ENCODE measurements around the gene CHIT1. TPM values are rescaled to one million over a fixed set of nuclear protein-coding genes. Genes with fewer than 3 reads are reported as not detected.

CHIT1 gene
- total and polyA plus RNA-seq, 8 donors, result 0.05 to 0.18 TPM; not detected in 6

DNA sequence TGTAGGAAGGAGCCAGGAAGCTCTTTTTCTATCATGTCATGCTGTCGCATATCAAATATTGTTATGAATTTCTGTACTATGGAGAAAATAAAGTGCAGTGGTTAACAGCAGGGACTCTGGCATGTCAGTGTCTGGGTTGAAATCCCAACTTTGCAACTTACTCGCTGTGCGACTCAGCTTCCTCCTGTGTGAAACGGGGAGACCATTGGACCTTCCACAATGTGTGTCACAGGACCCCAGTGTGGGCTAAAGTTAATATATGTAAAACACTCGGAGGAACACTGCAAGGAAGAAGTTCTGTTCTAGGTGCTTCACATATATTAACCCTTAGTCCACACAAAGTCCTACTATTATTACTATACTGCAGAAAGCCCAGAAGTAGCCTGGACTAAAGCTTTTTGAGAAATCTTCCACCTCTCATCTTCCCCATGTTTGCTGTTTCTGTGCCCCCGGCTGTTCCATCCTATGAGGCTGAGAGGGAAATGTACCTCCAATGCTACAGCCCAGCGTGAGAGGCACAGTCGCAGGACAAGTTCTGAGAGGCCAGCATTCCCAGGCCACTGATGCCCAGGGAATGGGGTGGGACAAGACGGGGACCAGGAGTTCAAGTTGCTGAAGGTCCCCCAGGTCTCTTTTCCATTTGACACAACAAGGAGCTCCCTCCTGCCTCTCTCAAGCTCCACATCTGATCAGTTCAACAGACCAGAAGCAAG, 1.9 kb downstream of the CHIT1 start:
- TF ChIP-seq EP300 (IDR thresholded peaks at IDR 0.05) (no peak), POLR2A (IDR thresholded peaks at IDR 0.05) (no peak), POLR2AphosphoS5 (IDR thresholded peaks at IDR 0.05) (no peak)
- TF ChIP-seq, protein P1, sequence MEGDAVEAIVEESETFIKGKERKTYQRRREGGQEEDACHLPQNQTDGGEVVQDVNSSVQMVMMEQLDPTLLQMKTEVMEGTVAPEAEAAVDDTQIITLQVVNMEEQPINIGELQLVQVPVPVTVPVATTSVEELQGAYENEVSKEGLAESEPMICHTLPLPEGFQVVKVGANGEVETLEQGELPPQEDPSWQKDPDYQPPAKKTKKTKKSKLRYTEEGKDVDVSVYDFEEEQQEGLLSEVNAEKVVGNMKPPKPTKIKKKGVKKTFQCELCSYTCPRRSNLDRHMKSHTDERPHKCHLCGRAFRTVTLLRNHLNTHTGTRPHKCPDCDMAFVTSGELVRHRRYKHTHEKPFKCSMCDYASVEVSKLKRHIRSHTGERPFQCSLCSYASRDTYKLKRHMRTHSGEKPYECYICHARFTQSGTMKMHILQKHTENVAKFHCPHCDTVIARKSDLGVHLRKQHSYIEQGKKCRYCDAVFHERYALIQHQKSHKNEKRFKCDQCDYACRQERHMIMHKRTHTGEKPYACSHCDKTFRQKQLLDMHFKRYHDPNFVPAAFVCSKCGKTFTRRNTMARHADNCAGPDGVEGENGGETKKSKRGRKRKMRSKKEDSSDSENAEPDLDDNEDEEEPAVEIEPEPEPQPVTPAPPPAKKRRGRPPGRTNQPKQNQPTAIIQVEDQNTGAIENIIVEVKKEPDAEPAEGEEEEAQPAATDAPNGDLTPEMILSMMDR (IDR thresholded peaks at IDR 0.05), result no peak
- no peaks in the 10 kb centered on the region for H3K4me1 ChIP-seq
- peaks cover 0 to 40% (median under 1%) of the 10 kb centered on the region in 3 donors for H3K27me3 ChIP-seq
- intact Hi-C loops (cut with DNase I; ENCODE audit: low total_unique reads), result no loop called here
- no peak overlapping the region for H3K27ac ChIP-seq
- no peaks in the 10 kb centered on the region for H3K36me3 ChIP-seq
- no peaks in the 10 kb centered on the region for H3K9me3 ChIP-seq
- DNase-seq, result no peak
- WGBS, 5 donors, result 81 to 86% (median 85%) methylated on average over 9 of the region's 9 CpGs
- H3K4me3 ChIP-seq, result no peak overlapping the region

DNA sequence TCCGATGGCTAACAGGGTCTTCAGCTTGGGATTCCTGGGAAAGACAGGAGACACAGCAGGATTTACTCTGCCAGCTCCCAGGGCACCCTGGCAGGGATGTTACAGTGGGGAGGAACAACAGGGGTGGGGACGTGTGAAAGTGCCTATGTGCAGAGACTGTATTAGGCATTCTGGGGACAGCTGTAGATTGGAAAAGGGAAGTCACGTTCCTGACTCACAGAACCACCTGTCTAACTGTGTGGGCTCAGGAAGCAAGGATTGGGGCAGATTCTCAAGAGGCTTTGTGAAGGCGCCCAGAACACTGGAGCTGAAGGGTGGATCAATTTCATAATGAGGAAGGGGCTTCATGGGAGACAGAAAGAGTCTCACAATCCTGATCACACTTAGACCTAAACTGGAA, 4.4 kb downstream of the CHIT1 start:
- TF ChIP-seq, protein P1 (IDR thresholded peaks at IDR 0.05), result no peak
- no peak for TF ChIP-seq POLR2A (IDR thresholded peaks at IDR 0.05)
- 44 to 67% (median 64%) methylated on average over 3 to 4 of the region's 4 CpGs for WGBS, 5 donors
- Histone ChIP-seq H3K4me3 (no peak overlapping the region), H3K27me3 (peaks cover 0 to 32% (median 0%) of the 10 kb centered on the region in 3 donors), H3K36me3 (no peaks in the 10 kb centered on the region), H3K4me1 (no peaks in the 10 kb centered on the region), H3K9me3 (no peaks in the 10 kb centered on the region), H3K27ac (no peak overlapping the region)
- DNase-seq, result no peak
- intact Hi-C loops (cut with DNase I; ENCODE audit: low total_unique reads), result no loop called here

DNA sequence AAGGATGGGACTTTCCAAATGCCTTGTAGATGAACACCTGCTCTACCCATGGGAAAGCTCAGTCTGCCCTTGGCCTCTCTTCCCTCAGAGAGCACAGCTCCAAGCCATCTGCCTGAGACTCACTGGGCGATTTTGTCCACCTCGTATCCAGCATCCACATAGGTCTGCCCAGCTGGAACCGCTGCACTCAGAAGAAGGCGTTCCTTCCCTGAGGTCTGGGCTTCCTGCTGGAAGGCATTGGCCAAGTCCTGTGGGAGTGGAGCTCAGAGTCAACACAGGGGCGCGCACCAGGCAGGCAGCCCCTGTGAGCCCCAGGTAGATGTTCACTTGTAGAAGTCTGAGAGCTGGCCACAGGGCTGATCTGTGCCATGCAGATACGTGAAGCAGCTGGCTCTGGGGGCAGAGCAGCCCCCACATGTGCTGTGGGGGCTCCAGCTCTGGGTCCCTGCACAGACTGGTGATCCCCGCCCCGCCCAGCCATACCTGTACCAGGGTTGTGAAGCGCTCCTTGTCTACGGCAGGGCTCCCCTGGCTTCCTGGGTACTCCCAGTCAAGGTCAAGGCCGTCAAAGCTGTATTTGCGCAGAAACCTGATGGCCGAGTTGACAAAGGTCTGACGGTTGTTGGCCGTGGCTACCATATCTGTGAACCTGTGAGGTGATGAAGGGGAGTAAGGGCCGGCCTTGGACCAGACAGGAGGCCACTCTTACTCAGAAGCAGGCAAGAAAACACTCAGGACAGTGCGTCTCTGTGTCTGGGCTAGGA, 6.3 kb downstream of the CHIT1 start:
- Histone ChIP-seq H3K4me1 (no peaks in the 10 kb centered on the region), H3K9me3 (no peaks in the 10 kb centered on the region), H3K36me3 (no peaks in the 10 kb centered on the region), H3K27me3 (peaks cover 0 to 21% (median 0%) of the 10 kb centered on the region in 3 donors), H3K4me3 (no peak overlapping the region), H3K27ac (no peak overlapping the region)
- peak in 1 of 2 donors; percentile 29 for DNase-seq
- 65 to 79% (median 68%) methylated on average over 9 to 18 of the region's 18 CpGs for WGBS, 5 donors
- intact Hi-C loops (cut with DNase I; ENCODE audit: low total_unique reads), result no loop called here
- no peak for TF ChIP-seq POLR2A (IDR thresholded peaks at IDR 0.05)
- no peak for TF ChIP-seq POLR2AphosphoS5 (IDR thresholded peaks at IDR 0.05)
- TF ChIP-seq EP300 (IDR thresholded peaks at IDR 0.05), result no peak
- TF ChIP-seq, protein P1 (IDR thresholded peaks at IDR 0.05), result no peak

DNA sequence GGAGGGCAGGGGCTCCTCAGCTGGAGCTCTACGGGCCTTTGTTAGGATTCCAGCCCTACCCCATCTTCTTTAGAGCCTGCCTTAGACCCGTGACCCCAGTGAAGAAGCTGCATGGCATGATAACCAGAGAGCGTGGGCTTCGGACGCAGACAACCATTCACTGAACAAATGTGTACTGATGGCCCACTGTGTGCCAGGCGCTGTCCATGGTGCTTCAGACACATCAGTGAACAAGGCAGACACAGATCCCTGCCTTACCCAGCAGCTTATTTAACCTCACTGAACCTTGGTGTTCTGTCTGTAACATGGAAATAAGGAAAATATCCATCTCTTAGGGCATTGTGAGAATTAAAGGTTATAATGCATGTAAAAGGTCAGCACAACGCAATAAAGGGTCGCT, 9.5 kb downstream of the CHIT1 start:
- Histone ChIP-seq H3K9me3 (no peaks in the 10 kb centered on the region), H3K4me3 (no peak overlapping the region), H3K27ac (no peak overlapping the region), H3K27me3 (peaks cover 0 to 31% (median 7%) of the 10 kb centered on the region in 3 donors), H3K36me3 (no peaks in the 10 kb centered on the region), H3K4me1 (peaks cover 0 to 11% (median 4%) of the 10 kb centered on the region in 4 donors)
- 67 to 88% (median 73%) methylated on average over 8 of the region's 8 CpGs for WGBS, 5 donors
- TF ChIP-seq POLR2A (IDR thresholded peaks at IDR 0.05), result no peak
- TF ChIP-seq, protein P1 (IDR thresholded peaks at IDR 0.05), result no peak
- TF ChIP-seq POLR2AphosphoS5 (IDR thresholded peaks at IDR 0.05), result no peak
- TF ChIP-seq EP300 (IDR thresholded peaks at IDR 0.05), result no peak
- intact Hi-C loops (cut with DNase I; ENCODE audit: low total_unique reads), result loop anchor here (2.0 to 5.0 kb wide), 2 partner anchors 103 to 179 kb away; no protein-coding TSS in a partner anchor
- DNase-seq, result no peak
